Mucosa of stomach (tissue), 1 donor: ENCODE results near the gene KRTAP19-2.
"Not testable (repeated sequence)": the region's sequence is repeated elsewhere in the genome, so short reads cannot be mapped to it uniquely, and the experiment has no call there.

Source experiments
- H3K27me3 ChIP-seq: one replicate; pipeline ENCODE4 v1.7.0; 2013; ENCODE audit warnings: mild to moderate bottlenecking, low read length; ENCODE audit not compliant: control insufficient read depth, insufficient read depth
- H3K36me3 ChIP-seq: one replicate; pipeline ENCODE4 v1.7.0; 2013; ENCODE audit warnings: low read length; ENCODE audit not compliant: control insufficient read depth, insufficient read depth
- H3K4me1 ChIP-seq: one replicate; pipeline ENCODE4 v1.7.0; 2013; ENCODE audit warnings: mild to moderate bottlenecking, low read length; ENCODE audit not compliant: control insufficient read depth, insufficient read depth
- H3K4me3 ChIP-seq: one replicate; pipeline ENCODE4 v1.7.0; 2013; ENCODE audit warnings: low read length
- H3K9ac ChIP-seq: one replicate; pipeline ENCODE4 v1.7.0; 2013; ENCODE audit warnings: mild to moderate bottlenecking, low read length, moderate library complexity
- H3K9me3 ChIP-seq: one replicate; pipeline ENCODE4 v1.7.0; 2013; ENCODE audit warnings: mild to moderate bottlenecking, low read length, moderate library complexity; ENCODE audit not compliant: control insufficient read depth
- donor health status: Pancreatic carcinoma.

The KRTAP19-2 gene

GRCh38 chr21:30487336-30487735, at the start of gene KRTAP19-2:
TSS of gene KRTAP19-2 (minus strand) at chr21:30487436. CDS start at chr21:30487348, 88 bp downstream.
- H3K27me3 ChIP-seq: no peaks in the 10 kb centered on the region
- H3K9me3 ChIP-seq: no peaks in the 10 kb centered on the region
- no peaks in the 10 kb centered on the region for H3K4me1 ChIP-seq
- H3K4me3 ChIP-seq: no peak within 1 kb of the TSS
- no peak within 1 kb of the TSS for H3K9ac ChIP-seq
- H3K36me3 ChIP-seq: no peaks in the 10 kb centered on the region

DNA sequence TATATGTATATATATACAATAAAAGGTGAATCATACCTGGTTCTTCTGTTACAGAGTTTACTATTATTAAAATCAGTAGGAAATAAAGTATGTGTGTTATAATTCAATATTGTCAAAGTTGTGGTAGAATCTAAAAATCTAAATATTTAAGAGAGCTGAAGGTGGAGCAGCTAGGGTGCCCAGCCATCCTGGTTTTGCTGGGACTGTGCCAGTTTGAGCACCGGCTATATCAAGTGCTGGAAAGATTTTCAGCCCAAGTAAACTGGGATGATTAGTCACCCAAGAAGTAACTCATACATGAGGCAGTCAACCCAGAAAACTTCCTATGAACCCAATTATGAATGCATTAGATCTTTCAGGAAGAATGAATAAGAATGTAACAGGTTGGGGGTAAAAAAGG, 31.6 kb upstream of the KRTAP19-2 start:
- no peaks in the 10 kb centered on the region for H3K36me3 ChIP-seq
- H3K9me3 ChIP-seq: no peaks in the 10 kb centered on the region
- no peaks in the 10 kb centered on the region for H3K27me3 ChIP-seq
- no peaks in the 10 kb centered on the region for H3K4me1 ChIP-seq
- no peak overlapping the region for H3K4me3 ChIP-seq
- H3K9ac ChIP-seq: no peak overlapping the region

- Histone ChIP-seq H3K4me3 (no peak overlapping the region), H3K4me1 (no peaks in the 10 kb centered on the region), H3K36me3 (no peaks in the 10 kb centered on the region), H3K9ac (no peak overlapping the region), H3K27me3 (no peaks in the 10 kb centered on the region), H3K9me3 (no peaks in the 10 kb centered on the region)
These were observed 28.4 kb upstream of the KRTAP19-2 start for GRCh38 chr21:30515681-30516080.

GRCh38 chr21:30505621-30506205, 18.5 kb upstream of the KRTAP19-2 start:
- H3K27me3 ChIP-seq, H3K36me3 ChIP-seq, H3K9ac ChIP-seq, H3K4me1 ChIP-seq, H3K9me3 ChIP-seq, H3K4me3 ChIP-seq: not testable (repeated sequence)

DNA sequence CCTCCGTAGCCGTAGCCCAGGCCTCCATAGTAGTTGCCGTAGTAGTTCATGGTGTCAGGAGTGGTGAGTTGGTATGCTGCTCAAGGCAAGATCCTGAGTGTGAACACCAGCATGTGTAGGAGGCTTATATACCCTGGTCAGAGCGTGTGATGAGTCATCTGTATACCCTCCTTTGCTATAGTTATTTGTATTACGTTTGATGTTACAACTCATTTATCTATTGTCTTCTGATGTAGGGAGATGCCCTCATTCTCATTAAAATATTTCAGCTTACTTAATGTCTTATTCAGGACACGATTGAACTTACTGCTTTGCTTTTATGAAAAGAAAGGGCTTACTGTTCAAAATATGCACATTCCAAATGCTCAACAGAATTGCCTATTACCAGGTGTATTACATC, 14.8 kb upstream of the KRTAP19-2 start, which contains the start of gene KRTAP19-5:
Gene KRTAP19-5 (minus strand): TSS at position 101 of the 400 bp plus-strand sequence. CDS start 51 bp downstream, at position 50.
- H3K4me3 ChIP-seq: no peak within 1 kb of the TSS

GRCh38 chr21:30497065-30497464, 9.8 kb upstream of the KRTAP19-2 start, which contains the start of gene KRTAP19-4:
TSS of gene KRTAP19-4 (minus strand) at chr21:30497165. CDS start at chr21:30497110, 55 bp downstream.
- Histone ChIP-seq H3K36me3 (no peaks in the 10 kb centered on the region), H3K27me3 (no peaks in the 10 kb centered on the region), H3K9ac (no peak within 1 kb of the TSS), H3K4me1 (no peaks in the 10 kb centered on the region), H3K9me3 (no peaks in the 10 kb centered on the region), H3K4me3 (no peak within 1 kb of the TSS)

More for the DNA sequence above, 14.8 kb upstream of the KRTAP19-2 start, which contains the start of gene KRTAP19-5:
- Histone ChIP-seq H3K4me1 (no peaks in the 10 kb centered on the region), H3K27me3 (no peaks in the 10 kb centered on the region), H3K9ac (no peak within 1 kb of the TSS), H3K36me3 (no peaks in the 10 kb centered on the region), H3K9me3 (no peaks in the 10 kb centered on the region)

DNA sequence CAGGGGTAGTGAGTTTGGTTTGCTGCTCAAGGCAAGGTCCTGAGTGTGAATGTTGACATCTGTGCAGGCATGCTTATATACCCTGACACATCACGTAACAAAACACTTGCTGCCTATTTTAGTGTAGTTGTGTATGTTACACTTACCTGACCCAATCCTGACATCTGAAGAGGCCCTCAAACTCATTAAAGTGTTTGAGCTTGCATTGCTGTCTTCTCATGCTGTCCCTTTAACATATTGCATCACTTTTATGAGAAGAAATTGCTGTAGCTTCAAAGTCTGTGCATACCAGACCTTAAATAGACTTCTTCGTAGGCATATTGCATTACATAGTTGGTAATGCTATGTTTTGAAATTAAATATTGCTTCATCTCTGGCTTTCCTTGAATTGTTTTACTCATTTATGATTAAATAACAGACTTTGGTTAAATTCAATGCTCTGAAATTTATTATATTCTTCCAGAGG, 4.8 kb upstream of the KRTAP19-2 start, which contains the start of gene KRTAP19-3:
Gene KRTAP19-3 (minus strand): TSS at position 51 of the 466 bp plus-strand sequence. CDS start 56 bp downstream, outside the sequence.
- no peaks in the 10 kb centered on the region for H3K36me3 ChIP-seq
- H3K4me1 ChIP-seq: no peaks in the 10 kb centered on the region
- no peaks in the 10 kb centered on the region for H3K9me3 ChIP-seq
- H3K4me3 ChIP-seq: no peak within 1 kb of the TSS
- no peak within 1 kb of the TSS for H3K9ac ChIP-seq
- no peaks in the 10 kb centered on the region for H3K27me3 ChIP-seq

DNA sequence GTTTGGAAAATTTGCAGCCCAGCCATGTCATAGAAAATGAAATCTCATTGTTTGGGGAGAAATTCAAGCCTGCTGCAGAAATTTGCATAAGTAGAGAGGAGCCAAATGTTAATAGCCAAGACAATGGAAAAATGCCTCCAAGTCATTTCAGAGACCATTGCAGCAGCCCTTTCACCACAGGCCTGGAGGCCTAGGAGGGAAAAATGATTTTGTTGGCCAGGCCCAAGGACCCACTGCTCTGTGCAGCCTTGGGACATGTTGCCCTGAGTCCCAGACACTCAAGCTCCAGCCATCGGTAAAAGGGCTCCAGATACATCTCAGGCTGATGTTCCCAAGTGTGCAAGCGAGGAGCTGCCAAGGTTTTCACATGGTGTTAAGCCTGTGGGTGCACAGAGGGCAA, 1.1 kb downstream of the KRTAP19-2 start:
- H3K4me1 ChIP-seq: no peaks in the 10 kb centered on the region
- no peaks in the 10 kb centered on the region for H3K36me3 ChIP-seq
- H3K4me3 ChIP-seq: no peak overlapping the region
- H3K9me3 ChIP-seq: no peaks in the 10 kb centered on the region
- H3K27me3 ChIP-seq: no peaks in the 10 kb centered on the region
- H3K9ac ChIP-seq: no peak overlapping the region

DNA sequence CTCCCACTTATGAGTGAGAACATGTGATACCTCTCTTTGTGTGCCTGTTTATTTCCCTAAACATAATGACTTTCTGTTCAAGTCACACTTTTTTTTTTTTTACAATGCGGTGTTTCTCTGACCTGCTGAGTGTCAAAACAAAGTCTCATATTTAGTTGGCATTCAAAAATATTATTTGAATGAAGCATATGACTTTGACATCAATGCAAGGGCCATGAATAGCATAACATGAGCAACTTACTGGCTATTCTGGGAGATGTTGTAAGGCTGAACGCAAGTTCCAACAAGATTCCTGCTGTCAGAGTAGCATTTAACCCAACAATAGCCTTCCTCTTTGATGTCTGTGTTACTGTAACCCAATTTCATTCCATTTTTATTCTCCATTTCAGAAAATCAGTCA, 5.1 kb downstream of the KRTAP19-2 start:
- no peaks in the 10 kb centered on the region for H3K9me3 ChIP-seq
- H3K27me3 ChIP-seq: no peaks in the 10 kb centered on the region
- H3K9ac ChIP-seq: no peak overlapping the region
- H3K4me1 ChIP-seq: no peaks in the 10 kb centered on the region
- H3K36me3 ChIP-seq: no peaks in the 10 kb centered on the region
- H3K4me3 ChIP-seq: no peak overlapping the region

DNA sequence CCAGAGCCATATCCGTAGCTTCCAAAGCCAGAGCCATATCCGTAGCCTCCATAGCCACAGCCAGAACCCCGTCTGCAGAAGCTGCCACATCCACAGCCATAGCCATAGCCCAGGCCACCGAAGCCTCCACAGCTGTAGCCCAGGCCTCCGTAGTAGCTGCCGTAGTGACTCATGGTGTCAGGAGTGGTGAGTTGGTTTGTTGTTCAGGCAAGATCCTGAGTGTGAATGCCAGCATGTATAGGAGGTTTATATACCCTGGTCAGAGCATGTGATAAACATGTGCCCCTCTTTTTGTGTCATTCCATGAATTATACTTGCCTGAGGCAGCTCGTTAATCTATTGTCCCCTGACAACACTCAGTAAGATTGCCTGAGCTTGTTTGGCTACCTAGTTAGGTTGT, 7.1 kb downstream of the KRTAP19-2 start, which contains the start of gene KRTAP19-1:
Gene KRTAP19-1 (minus strand): TSS at position 223 of the 400 bp plus-strand sequence. CDS start 50 bp downstream, at position 173.
- Histone ChIP-seq H3K27me3 (no peaks in the 10 kb centered on the region), H3K9ac (no peak within 1 kb of the TSS), H3K4me3 (no peak within 1 kb of the TSS), H3K9me3 (no peaks in the 10 kb centered on the region), H3K4me1 (no peaks in the 10 kb centered on the region), H3K36me3 (no peaks in the 10 kb centered on the region)

DNA sequence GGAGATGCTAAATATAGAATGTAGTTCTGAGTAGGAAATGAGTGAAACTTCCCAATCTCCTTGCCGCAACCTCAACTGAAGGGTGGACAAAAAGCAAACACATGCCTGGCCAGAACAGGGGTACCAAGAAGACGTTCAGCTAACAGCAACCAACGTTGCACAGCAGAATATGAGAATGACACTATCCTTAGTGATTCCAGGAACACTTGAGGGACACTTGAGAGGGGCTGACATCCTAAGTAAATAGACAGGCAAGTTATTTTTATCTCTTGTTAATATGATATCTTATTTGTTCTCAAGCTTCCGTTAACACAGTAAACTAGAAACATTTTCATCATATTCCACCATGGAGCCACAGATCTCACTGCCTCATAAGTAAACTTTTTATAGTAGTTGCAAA, 8.0 kb downstream of the KRTAP19-2 start:
- Histone ChIP-seq H3K36me3 (no peaks in the 10 kb centered on the region), H3K4me1 (no peaks in the 10 kb centered on the region)

GRCh38 chr21:30478004-30478403, 9.2 kb downstream of the KRTAP19-2 start:
- H3K9ac ChIP-seq: no peak overlapping the region
- no peak overlapping the region for H3K4me3 ChIP-seq
- H3K4me1 ChIP-seq: no peaks in the 10 kb centered on the region
- H3K9me3 ChIP-seq: no peaks in the 10 kb centered on the region
- no peaks in the 10 kb centered on the region for H3K36me3 ChIP-seq
- no peaks in the 10 kb centered on the region for H3K27me3 ChIP-seq

More for the DNA sequence above, 8.0 kb downstream of the KRTAP19-2 start:
- no peaks in the 10 kb centered on the region for H3K9me3 ChIP-seq
- H3K9ac ChIP-seq: no peak overlapping the region
- H3K27me3 ChIP-seq: no peaks in the 10 kb centered on the region
- H3K4me3 ChIP-seq: no peak overlapping the region
